Erythroblast (primary cell): ENCODE data around the gene FOXP1.
A peak's percentile ranks its signal among the peaks of the same experiment; 100 is the strongest.

ENCODE experiments used
- DNase-seq, 2 experiments: peaks; one replicate each; lab custom pipeline; 2025; lab: John Stamatoyannopoulos, UW
- GATA1 ChIP-seq: IDR thresholded peaks from 2 replicates; pipeline ENCODE4 v1.6.1; 2011; ENCODE audit warnings: low read depth, mild to moderate bottlenecking, control low read depth, low read length, moderate library complexity
- POLR2A ChIP-seq: IDR thresholded peaks from 2 replicates; pipeline ENCODE4 v1.6.1; 2011; ENCODE audit warnings: mild to moderate bottlenecking, low read length

FOXP1 gene

DNA sequence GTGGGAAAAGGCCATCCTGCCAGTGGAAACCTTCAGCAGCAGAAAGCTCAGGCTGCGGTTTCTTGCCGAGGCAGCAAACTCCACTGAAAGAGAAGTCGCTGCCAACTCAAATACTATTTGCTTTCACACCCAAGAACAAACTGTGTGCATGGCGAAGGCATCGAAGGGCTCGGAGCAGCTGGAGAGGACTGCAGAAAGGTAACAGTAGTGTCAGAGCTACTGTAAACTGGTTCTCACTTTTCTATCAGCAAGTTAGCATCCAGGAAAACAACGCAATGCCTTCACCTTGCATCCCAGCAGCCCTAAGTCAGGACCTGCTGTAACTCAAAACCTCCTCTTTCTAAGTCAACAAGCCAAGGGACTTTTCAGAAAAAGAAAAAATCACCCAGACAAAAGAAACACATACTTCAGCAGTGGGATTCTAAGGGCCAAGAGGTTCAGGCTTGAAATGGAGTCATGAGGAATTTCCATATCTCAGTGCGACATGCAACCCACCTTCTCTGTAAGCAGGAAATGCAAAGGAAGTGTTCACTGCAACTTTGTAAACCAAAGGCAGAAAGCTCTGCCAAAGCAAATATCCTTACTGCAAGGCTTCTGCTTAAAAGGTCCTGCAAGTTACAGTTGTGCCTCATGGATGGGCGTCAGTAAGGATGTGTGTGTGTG, 193.5 kb downstream of the FOXP1 start:
- no peak for TF ChIP-seq GATA1
- no peak for TF ChIP-seq POLR2A
- DNase-seq: peak in 1 of 2 experiments; percentile 2

DNA sequence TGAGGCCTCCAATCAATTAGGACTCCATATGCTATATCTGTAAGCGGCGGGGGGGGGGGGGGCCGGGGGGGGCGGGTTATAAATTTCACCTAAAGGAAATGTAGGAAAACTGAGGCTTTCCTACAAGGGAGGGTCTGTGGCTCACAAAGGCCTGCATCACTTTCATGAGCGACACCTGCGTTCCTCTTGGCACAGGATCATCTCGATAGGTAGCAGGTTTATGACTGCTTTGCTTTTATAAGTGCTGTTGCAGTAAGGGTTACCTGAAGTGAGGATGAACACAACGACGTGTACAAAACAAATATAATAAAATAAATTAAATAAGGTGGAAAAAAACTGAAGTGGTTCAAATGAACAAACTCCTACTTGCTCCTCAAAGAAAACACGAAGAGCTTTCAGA, 194.3 kb downstream of the FOXP1 start:
- no peak for DNase-seq
- TF ChIP-seq POLR2A: no peak
- no peak for TF ChIP-seq GATA1

DNA sequence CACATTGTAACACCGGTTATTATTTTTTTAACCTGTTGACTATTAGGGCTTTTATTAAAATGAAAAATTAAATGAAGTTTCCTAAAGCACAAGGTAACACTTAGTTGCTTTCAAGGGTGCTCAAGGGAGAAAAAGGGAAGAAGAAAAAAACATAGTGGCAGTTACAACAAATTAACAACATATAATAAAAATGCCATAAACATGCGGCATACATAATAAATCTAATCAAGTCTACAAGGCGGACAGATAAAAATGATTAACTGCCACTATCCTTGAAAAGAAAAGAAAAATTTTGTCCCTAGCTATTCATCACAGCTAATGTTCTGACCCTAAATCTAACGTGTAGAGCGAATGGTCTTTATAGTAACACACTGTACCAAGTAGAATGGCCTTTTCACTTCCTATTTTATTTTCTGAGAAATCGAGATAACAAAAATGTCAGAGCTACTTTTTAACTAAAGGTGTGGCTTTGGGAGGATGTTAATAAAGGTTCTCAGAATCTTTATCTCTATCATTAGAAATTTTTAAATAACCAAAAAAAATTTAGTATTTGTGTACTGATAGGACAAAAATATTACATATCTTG, 194.9 kb downstream of the FOXP1 start:
- DNase-seq: no peak
- TF ChIP-seq POLR2A (no peak), GATA1 (no peak)

DNA sequence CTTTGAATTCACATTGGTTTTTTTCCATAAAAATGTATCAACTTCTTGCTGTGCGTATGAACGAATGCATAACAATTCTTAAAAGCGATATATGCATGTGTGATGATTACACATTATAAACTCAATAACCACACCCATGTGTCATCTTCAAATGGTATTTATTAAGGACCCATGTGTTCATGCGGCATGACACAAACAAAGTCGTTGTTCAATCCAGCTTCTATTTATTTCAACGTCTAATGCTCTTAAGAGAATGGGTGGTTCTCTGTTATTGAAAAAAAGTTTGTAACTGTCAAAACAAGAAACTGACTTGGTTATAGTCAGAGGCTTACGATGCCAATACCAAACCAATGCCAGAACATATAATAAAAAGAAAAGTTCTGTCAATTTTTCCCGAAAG, 195.9 kb downstream of the FOXP1 start:
- TF ChIP-seq GATA1: no peak
- TF ChIP-seq POLR2A: no peak
- DNase-seq: no peak

DNA sequence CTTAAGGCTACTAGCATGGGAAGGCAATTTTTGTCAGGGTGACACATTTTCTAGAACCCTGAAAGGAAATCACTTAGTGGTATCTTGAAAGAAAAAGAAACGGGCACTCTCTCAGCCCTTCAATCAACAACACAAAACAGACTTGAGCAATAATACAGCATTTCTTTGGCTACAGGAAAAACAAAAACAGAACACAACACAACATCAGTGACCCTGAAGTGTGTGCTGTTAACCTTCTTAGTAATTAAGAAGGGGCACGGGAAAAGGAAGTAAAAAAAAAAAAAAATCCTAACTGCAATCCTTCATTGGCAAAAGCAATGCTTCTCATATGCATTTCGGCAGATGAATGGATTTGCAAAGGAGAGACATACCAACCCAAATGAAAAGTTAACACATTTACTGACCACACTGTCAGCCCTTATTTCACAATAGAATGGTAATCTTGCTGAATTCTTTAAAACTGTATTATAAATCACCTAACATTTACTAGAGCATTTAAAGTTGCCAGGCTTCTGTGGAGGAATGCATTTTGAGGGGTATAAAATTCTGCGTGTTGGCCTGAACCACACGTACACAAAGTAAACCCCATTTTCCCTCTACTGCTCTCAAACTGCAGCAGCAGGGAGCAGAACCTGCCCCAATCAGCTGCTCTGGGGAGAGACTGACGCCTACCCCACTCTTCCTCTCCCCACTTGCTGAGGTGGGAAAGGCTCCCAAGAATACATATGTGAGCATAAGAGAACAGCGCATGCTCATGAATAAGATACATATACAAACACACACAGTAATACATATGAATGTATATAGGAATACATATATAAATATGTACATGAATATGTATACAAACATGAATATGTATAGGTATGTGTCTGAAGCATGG, 198.5 kb downstream of the FOXP1 start:
- TF ChIP-seq POLR2A (no peak), GATA1 (no peak)
- no peak for DNase-seq

DNA sequence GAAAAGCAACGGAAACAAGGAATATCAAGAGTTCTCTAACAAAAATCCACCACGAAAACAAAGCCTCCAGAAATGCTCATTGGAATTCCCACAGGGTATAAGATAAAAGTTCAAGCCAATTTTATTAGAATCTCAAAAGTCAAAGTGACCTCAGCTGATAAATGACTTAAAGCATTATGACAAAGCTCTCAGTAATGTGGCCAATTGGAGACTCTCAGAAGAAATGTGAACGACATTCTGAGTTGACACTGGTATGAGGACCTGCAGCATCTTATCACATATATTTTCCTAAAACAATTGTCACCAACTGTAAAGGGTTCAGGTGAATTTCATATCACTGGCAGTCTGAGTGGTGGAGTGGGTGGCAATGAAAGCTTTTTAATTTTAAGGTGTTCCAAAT, 199.1 kb downstream of the FOXP1 start:
- DNase-seq: no peak
- TF ChIP-seq POLR2A (no peak), GATA1 (no peak)

DNA sequence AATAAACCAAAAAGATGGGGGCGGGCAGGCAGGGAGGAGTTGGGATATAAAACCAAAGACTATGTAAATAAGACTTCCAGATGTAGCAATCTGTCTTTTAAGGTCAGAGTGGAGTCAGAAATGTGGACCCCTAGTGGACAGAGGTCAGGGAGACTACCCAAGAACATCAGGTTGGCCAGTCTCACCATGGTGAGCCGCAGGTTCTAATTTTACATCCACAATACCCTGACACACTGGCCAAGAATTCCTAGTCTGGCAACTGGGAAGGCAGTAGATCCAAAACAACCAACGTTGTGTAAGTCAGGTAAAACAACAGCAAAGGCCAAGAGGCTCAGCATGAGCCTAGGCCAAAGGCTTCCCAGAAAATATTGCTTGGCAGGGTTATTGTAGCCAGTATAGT, 203.4 kb downstream of the FOXP1 start:
- no peak for TF ChIP-seq POLR2A
- no peak for TF ChIP-seq GATA1
- DNase-seq: peak; percentile 2 to 6

DNA sequence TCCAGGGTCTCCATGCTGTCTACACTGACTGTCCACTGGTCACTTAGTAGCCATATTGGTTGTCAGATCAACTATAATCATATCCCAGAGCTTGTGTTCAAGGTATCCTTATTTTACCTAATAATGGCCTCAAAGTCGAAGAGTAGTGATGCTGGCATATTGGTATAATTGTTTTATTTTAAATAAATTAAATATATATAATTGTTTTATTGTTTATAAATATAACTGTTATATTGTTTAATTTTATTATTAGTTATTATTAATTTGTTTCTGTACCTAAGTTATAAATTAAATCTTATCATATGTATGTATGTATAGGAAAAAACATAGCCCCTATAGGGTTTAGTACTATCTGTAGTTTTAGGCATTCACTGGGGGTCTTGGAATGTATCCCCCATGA, 205.0 kb downstream of the FOXP1 start:
- TF ChIP-seq GATA1: no peak
- no peak for TF ChIP-seq POLR2A

DNA sequence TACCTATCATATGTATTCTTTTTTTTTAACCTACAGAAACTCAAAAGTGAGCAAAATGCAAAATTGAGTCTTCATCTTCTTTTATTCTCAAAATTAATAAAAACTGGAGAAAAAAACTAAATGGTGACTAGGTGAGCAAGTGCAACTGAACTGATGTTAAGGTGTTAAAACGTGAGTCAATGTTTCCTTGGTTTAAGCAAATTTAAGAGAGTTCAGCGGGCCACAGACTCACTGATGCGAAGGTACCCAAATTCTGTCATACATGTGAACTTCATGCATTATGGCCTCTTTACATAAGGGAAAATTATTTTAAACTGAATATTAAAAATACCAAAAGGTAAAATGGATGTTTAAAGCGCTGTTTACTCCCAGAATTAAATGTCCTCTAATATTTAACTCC, 206.6 kb downstream of the FOXP1 start:
- no peak for DNase-seq
- TF ChIP-seq GATA1: no peak
- no peak for TF ChIP-seq POLR2A

More for the DNA sequence above, 205.0 kb downstream of the FOXP1 start:
- no peak for DNase-seq

DNA sequence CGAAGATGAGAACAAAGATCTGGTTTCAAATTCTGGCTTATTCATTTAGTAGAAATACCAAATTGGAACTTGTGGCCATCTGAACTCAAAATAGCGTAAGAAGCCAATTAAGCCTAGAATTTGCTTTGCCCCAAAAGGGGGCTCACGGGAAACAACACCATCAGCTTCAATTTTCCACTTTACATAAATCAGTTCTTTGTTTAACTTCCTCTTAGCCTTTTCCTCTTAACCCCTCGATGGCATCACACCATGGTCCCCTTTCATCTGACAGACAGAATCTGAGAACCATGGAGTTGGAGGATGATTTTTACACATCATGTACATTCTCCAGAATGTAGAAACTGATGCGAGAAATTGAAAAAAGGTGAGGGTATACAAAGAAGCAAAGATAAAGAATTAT, 207.0 kb downstream of the FOXP1 start:
- no peak for TF ChIP-seq POLR2A
- no peak for TF ChIP-seq GATA1
- no peak for DNase-seq

DNA sequence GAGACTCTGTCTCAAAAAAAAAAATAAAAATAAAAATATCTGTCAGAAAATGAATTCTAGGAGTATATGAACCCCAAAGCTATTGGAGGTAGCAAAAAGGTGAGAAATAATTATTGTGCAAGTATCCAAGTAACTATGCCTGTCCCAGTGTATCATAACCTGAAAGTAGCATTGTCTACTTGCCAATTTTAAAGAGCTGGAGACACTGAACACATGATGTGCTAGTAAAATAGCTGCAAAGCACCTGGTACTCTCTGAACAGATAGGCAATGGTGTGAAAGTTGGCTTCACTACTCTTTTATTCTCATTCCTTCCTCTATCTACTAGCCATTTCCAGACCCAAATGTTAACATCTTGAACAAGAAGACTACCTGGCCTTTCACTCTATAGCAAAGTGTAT, 208.9 kb downstream of the FOXP1 start:
- TF ChIP-seq POLR2A (no peak), GATA1 (no peak)
- no peak for DNase-seq

DNA sequence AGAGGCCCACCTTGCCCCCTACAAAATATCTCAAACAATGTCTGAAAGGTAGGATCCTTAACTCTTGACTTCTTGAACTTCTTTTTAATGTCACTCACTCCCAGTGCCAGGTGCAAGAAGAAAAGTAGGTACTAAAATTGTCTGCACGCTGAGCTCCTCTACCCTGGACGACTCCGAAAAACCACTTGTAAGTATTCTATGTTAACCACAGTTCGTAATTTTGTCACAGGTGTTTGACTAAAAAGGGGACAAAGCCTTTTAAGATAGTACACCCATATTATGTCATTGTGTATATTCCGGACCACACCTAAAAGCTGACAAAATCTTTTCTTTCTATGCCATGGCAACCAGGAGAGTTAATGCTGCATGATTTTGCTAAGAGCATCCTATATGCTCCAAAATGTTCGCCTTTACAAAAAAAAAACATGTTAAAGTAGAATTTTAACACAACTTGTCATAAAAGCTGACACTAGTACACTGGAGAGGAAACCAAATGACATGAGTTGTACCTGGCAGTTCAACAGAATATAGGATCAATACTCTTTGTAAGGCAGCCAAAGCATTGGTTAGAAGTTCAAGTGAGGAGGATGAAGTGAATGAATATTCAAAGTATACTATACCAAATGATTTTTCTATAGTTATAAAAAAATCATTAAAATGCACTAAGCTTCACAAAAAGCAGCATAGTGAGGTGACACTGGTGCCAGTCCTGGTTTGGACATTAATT, 210.5 kb downstream of the FOXP1 start:
- TF ChIP-seq GATA1 (no peak), POLR2A (no peak)
- DNase-seq: no peak

DNA sequence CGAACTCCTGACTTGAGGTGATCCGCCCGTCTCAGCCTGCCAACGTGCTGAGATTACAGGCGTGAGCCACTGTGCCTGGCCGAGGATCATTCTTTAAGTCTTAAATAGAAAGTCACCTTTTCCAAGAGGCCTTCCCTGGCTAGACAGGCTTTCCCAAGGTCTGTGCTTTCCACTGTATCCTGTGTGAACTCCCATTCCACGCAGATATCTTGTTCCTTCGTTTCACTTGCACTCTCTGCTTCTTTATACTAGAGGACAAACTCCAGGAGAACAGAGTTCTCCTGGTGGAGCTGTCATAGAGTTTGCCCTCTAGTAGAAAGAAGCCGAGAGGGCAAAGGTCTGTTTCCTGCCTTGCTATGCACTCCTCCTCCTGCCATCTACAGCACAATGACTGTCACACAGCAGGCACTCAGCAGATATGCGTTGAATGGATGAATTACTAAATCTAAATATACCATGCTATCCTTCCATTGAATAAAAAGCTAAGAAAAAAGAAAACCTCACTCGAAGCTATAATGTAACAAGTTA, 211.2 kb downstream of the FOXP1 start:
- TF ChIP-seq POLR2A (no peak), GATA1 (no peak)
- DNase-seq: no peak

DNA sequence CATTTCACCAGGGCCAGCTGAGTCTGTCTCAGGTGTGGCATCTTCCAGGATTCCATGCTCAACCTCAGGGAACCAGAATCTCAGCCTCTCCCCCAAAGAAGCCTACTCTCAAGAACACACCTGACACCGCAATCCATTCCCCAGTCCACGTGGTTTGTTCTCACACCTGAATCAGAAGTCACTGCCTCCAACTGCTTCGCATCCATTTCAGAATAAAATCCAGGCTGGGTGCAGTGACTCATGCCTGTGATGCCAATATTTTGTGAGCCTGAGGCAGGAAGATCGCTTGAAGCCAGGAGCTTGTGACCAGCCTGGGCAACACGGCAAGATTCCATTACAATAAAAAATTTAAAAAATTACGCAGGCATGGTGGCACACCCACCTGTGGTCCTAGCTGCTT, 212.2 kb downstream of the FOXP1 start:
- TF ChIP-seq GATA1 (no peak), POLR2A (no peak)
- no peak for DNase-seq
